HG03135 (cell line): Measurements from ENCODE around the gene ASPSCR1.
A peak's percentile ranks its signal among the peaks of the same experiment; 100 is the strongest.

Experiments
- ATAC-seq: cut with Tn5 transposase; IDR thresholded peaks from one replicate; pipeline ENCODE4 v1.9.1; 2021; ENCODE audit warnings: mild to moderate bottlenecking, moderate library complexity; ENCODE audit not compliant: unreplicated experiment

The ASPSCR1 gene

GRCh38 chr17:82051776-82052637 lies 74.6 kb downstream of the ASPSCR1 start, which contains the start of the genes GPS1 and RFNG:
Gene GPS1 (plus strand): TSS chr17:82051898. CDS start chr17:82051932, 34 bp downstream.
Gene RFNG (minus strand): TSS chr17:82051811. CDS start chr17:82051766, 45 bp downstream.
- ATAC-seq: peak; percentile 53

- no peak for ATAC-seq
These were observed 75.2 kb downstream of the ASPSCR1 start for GRCh38 chr17:82052638-82053059.

GRCh38 chr17:82053130-82053529 lies 75.7 kb downstream of the ASPSCR1 start:
- ATAC-seq: no peak

- no peak for ATAC-seq
These were observed 76.3 kb downstream of the ASPSCR1 start for GRCh38 chr17:82053556-82054263.

GRCh38 chr17:82054351-82055022 lies 77.1 kb downstream of the ASPSCR1 start:
- ATAC-seq: no peak

GRCh38 chr17:82055023-82055964 lies 77.9 kb downstream of the ASPSCR1 start:
- ATAC-seq: no peak

- ATAC-seq: no peak
These were observed 78.7 kb downstream of the ASPSCR1 start for GRCh38 chr17:82055965-82056728.

- no peak for ATAC-seq
These were observed 79.5 kb downstream of the ASPSCR1 start for GRCh38 chr17:82056729-82057621.

- ATAC-seq: no peak
These were observed 80.9 kb downstream of the ASPSCR1 start for GRCh38 chr17:82058230-82058854.

- no peak for ATAC-seq
These were observed 81.4 kb downstream of the ASPSCR1 start for GRCh38 chr17:82058855-82059249.

- ATAC-seq: no peak
These were observed 82.0 kb downstream of the ASPSCR1 start for GRCh38 chr17:82059272-82060000.

- ATAC-seq: no peak
These were observed 82.6 kb downstream of the ASPSCR1 start for GRCh38 chr17:82060001-82060380.

- no peak for ATAC-seq
These were observed 83.2 kb downstream of the ASPSCR1 start for GRCh38 chr17:82060614-82061013.

- ATAC-seq: no peak
These were observed 83.9 kb downstream of the ASPSCR1 start for GRCh38 chr17:82061047-82061925.

GRCh38 chr17:82062076-82062983 lies 84.9 kb downstream of the ASPSCR1 start:
- ATAC-seq: no peak
